Kidney epithelial cell (primary cell): Measurements from ENCODE around the gene TTC38. TPM values are rescaled to one million over a fixed set of nuclear protein-coding genes. Genes with fewer than 3 reads are reported as not detected.

Experiments
- DNase-seq: peaks from one replicate; pipeline ENCODE4 v3.0.0-alpha.2; 2010; ENCODE audit warnings: low read depth
- H3K27me3 ChIP-seq: 2 replicates; pipeline ENCODE4 v1.6.0; 2011; ENCODE audit warnings: low read length; ENCODE audit not compliant: control insufficient read depth, insufficient read depth
- H3K36me3 ChIP-seq: 2 replicates; pipeline ENCODE4 v1.5.1; 2011; ENCODE audit warnings: low read length; ENCODE audit not compliant: control insufficient read depth, insufficient read depth
- H3K4me3 ChIP-seq: 2 replicates; pipeline ENCODE4 v1.5.1; 2011; ENCODE audit warnings: low read depth, mild to moderate bottlenecking, control low read depth, low read length
- total RNA-seq: library from RNA; depleted of rRNA; stranded (reverse); fragments of >200 nt; gene quantifications from 2 replicates; pipeline ENCODE4 v1.2.3, GENCODE V29; 2015
- TF ChIP-seq, protein P1 (sequence below): IDR thresholded peaks from 2 replicates; pipeline ENCODE4 v1.5.1; 2011; ENCODE audit warnings: mild to moderate bottlenecking, moderate library complexity, low read length, control low read depth, inconsistent platforms; ENCODE audit not compliant: insufficient read depth, poor library complexity, severe bottlenecking

The TTC38 gene
- total RNA-seq, 1 donor from 2014 or later: 28.9 TPM

DNA sequence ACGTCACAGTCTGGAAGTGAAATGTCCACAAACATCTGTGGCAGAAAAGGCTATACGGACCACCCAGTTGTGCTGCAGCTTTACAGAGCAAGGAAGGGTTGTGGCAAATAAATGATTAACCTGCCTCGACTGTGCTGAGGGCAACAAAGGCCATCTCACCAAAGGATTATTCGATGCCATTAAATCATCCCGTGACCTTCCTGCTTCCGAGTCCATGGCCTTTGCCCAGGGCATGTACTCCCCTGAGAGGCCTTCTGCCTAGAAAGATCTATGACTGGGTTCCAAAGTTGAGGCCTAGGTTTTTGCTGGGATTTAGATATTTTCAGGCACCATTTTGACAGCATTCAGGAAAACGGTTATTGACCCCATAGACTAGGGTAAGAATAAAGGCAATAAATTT is 26.9 kb upstream of the TTC38 start:
- Histone ChIP-seq H3K27me3 (no peaks in the 10 kb centered on the region), H3K4me3 (no peak overlapping the region), H3K36me3 (no peaks in the 10 kb centered on the region)
- DNase-seq: no peak
- TF ChIP-seq, protein P1, sequence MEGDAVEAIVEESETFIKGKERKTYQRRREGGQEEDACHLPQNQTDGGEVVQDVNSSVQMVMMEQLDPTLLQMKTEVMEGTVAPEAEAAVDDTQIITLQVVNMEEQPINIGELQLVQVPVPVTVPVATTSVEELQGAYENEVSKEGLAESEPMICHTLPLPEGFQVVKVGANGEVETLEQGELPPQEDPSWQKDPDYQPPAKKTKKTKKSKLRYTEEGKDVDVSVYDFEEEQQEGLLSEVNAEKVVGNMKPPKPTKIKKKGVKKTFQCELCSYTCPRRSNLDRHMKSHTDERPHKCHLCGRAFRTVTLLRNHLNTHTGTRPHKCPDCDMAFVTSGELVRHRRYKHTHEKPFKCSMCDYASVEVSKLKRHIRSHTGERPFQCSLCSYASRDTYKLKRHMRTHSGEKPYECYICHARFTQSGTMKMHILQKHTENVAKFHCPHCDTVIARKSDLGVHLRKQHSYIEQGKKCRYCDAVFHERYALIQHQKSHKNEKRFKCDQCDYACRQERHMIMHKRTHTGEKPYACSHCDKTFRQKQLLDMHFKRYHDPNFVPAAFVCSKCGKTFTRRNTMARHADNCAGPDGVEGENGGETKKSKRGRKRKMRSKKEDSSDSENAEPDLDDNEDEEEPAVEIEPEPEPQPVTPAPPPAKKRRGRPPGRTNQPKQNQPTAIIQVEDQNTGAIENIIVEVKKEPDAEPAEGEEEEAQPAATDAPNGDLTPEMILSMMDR: no peak

DNA sequence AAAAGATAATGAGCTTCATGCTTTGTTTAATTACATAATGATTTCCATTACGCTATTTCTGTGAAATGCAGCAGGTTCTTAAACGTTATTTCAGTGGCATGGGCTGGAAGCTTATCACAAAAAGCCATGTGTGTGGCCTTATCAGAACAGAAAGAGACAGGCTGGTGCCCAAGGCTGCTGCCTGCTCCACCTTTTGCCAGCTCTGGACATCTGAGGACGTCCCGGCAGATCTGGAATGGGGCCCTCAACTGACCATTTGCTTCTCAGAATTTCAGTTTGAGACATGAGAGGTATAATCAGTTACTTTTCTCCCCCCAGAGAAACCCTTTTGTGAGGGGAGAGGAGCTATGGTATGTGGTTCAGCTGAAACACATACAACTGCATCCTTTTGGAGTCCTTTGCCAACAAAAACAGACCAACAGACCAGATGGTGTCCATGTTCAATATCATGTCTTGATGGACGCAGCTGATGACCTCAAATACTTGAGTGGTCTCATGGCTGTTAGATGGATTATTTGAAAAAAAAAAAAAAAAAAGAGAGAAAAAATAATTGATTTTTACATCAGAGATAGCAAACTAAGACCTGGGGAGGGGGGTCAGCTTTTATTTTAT is 26.3 kb upstream of the TTC38 start:
- Histone ChIP-seq H3K4me3 (no peak overlapping the region), H3K27me3 (no peaks in the 10 kb centered on the region), H3K36me3 (no peaks in the 10 kb centered on the region)
- TF ChIP-seq, protein P1: no peak
- DNase-seq: no peak

DNA sequence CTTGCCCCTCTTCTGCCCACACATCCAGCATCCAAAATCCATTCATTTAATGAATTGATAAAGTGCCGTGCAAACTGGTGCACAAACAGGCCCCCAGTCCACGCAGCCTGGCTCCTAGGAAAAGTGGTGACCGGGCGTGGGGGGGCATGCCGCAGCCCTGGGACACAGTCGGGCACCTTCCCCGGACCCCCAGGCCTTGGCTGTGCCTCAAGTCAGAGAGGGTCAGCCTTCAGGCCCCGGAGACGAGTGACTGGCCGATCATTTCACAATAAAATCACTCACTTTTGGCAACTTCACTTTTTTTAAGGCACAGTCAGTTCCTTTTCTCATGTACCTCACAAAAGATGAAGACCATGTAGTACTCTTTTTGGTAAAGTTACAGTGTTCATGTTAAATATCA is 25.7 kb upstream of the TTC38 start:
- Histone ChIP-seq H3K27me3 (no peaks in the 10 kb centered on the region), H3K4me3 (no peak overlapping the region), H3K36me3 (no peaks in the 10 kb centered on the region)
- DNase-seq: no peak
- TF ChIP-seq, protein P1: no peak

DNA sequence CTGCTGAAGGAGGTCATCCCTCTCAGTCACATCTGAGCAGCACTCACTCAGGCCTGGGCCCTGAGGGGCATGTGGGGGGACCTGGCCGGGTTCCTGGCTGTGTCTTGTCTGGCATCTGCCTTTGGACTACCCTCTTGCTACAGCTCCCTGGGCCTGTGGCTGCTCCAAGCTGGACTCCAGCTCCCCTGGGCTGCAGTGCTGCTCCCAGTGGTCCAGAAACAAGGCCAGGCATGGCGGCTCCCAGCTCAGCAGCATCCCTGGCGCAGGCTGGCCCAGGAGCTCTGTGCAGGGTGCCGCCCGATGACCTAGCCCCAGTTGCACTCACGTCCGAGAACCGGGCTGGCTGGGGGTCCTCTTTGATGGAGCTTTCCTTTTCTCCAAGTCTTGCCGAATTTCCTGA is 23.0 kb upstream of the TTC38 start:
- TF ChIP-seq, protein P1: no peak
- DNase-seq: no peak
- Histone ChIP-seq H3K36me3 (no peaks in the 10 kb centered on the region), H3K4me3 (no peak overlapping the region), H3K27me3 (no peaks in the 10 kb centered on the region)

DNA sequence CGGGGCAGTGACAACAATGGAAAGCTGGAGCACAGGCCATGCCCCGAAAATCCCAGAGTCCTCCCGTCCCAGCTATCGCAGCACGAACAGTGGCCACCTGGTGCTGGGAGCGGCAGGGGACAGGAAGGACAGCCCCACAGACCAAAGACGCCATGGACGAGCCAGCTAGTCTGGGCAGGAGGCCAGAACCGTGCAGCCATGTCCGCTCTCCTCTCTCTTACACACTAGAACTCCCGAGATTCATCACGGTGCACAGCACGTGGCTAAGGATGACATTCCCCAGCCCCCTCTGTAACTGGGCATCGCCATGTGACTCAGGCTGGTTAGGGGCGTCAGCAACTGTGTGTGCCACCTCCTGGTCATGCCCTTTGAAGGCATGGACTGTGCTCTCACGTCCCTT is 22.3 kb upstream of the TTC38 start:
- no peak for DNase-seq
- H3K27me3 ChIP-seq: no peaks in the 10 kb centered on the region
- H3K36me3 ChIP-seq: no peaks in the 10 kb centered on the region
- TF ChIP-seq, protein P1: no peak
- H3K4me3 ChIP-seq: no peak overlapping the region

DNA sequence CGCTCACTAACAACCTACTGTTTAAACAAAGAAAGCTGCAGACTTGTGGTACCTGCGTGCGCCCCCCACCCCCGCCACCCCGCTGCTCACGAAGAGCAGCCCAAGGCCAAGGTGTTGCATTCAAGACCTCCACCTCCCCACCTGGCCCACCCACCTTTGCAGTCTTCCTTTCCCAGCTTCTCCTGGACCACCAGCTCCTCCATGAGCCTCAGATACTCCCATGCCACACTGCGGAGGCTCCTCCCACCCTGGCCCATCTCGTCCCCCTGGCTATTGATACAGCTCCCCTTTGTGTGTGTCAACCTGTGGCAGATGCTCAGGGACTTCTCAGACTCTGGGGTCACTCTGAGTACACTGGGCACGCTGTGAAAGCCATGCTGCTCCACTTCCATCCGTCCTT is 21.6 kb upstream of the TTC38 start:
- Histone ChIP-seq H3K36me3 (no peaks in the 10 kb centered on the region), H3K27me3 (no peaks in the 10 kb centered on the region), H3K4me3 (no peak overlapping the region)
- TF ChIP-seq, protein P1: no peak
- DNase-seq: no peak
